Measurements from ENCODE around the gene CASP9.

CASP9 gene

GRCh38 chr1:15445390-15446122 is 78.5 kb downstream of the CASP9 start:
- no peak for DNase-seq (ENCODE audit: low read depth in 2 of 2)

GRCh38 chr1:15444468-15445389 is 79.3 kb downstream of the CASP9 start:
- DNase-seq (ENCODE audit: low read depth in 2 of 2) = no peak

DNA sequence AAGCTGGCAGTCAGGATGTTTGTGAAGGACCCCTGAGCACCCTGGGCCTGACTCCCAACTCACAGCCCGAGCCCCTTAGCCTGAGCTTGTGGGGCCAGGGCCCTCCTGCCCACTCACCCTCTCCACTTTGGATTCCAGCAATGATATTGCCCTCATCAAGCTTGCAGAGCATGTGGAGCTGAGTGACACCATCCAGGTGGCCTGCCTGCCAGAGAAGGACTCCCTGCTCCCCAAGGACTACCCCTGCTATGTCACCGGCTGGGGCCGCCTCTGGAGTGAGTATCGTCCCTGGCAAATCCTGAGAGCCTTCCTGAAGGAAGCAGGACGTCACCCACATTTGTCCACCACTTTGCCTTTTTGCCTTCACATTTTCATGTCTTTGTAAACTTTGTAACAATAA is 80.7 kb downstream of the CASP9 start:
- no peak for DNase-seq (ENCODE audit: low read depth in 2 of 2)

DNA sequence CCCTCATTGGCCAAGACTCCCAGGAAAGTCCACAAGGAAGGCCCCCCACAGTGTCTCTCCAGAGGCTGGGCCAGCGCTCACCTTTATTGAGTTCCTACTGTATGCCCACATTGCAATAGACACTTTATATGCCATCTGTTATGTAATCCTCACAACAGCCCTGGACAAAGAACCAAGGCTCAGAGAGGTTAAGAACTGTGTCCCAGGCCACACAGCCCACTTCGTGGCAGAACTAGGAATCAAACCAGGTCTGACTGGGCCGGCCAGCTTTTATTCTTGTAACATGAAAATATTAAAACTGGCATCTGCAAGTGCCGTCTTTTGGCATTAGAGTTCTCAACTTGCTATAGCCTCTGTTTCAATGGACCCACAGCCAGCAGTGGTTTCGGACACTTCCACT is 81.3 kb downstream of the CASP9 start:
- no peak for DNase-seq (ENCODE audit: low read depth in 2 of 2)

- no peak for DNase-seq (ENCODE audit: low read depth in 2 of 2)
Measured at GRCh38 chr1:15442119-15442518, 81.9 kb downstream of the CASP9 start.

All from stimulated activated CD4-positive, alpha-beta T cell treated with anti-CD3 and anti-CD28 coated beads, Interleukin-15, amount 100 ng/mL, for 48 hours (primary cell).